ENCODE data around the gene CPNE4. TPM values are rescaled to one million over a fixed set of nuclear protein-coding genes. Genes with fewer than 3 reads are reported as not detected.

Gene CPNE4
- total and polyA plus RNA-seq, 2 donors (not counting 3 experiments of a cell fraction or from before 2014, with no cell fraction given), result not detected

DNA sequence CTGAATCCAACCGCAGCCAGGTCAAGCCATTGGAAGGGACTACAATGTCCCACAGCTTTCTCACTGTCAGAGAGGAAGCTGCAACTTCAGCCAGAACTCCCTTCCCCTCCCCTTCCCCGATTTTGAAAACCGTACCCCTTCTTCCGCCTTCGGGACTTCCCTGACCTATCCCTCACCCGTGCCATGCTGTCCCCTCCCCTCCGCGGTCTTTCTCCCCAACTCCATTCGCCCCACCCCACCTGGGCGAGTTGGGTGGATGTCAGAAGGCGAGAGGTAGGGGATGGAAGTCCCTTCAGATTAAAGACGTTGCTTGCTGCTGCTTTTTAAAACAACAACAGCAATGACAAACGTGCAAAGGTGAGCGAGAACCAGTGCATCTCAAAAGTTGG, 723 bp downstream of the CPNE4 start:
- TF ChIP-seq JUN (IDR thresholded peaks at IDR 0.05; ENCODE audit: borderline replicate concordance, insufficient read depth, insufficient read length, low read depth), result no peak
- TF ChIP-seq, protein P1, sequence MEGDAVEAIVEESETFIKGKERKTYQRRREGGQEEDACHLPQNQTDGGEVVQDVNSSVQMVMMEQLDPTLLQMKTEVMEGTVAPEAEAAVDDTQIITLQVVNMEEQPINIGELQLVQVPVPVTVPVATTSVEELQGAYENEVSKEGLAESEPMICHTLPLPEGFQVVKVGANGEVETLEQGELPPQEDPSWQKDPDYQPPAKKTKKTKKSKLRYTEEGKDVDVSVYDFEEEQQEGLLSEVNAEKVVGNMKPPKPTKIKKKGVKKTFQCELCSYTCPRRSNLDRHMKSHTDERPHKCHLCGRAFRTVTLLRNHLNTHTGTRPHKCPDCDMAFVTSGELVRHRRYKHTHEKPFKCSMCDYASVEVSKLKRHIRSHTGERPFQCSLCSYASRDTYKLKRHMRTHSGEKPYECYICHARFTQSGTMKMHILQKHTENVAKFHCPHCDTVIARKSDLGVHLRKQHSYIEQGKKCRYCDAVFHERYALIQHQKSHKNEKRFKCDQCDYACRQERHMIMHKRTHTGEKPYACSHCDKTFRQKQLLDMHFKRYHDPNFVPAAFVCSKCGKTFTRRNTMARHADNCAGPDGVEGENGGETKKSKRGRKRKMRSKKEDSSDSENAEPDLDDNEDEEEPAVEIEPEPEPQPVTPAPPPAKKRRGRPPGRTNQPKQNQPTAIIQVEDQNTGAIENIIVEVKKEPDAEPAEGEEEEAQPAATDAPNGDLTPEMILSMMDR (IDR thresholded peaks at IDR 0.05; ENCODE audit: extremely low read depth in 1 of 2, insufficient read depth in 1 of 2, low read depth in 1 of 2, low read length in 2 of 2), result no peak
- TF ChIP-seq, protein P2, sequence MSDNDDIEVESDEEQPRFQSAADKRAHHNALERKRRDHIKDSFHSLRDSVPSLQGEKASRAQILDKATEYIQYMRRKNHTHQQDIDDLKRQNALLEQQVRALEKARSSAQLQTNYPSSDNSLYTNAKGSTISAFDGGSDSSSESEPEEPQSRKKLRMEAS (IDR thresholded peaks at IDR 0.05; ENCODE audit: insufficient read depth, insufficient read length), result no peak
- TF ChIP-seq GATA2 (IDR thresholded peaks at IDR 0.05; ENCODE audit: insufficient read depth, insufficient read length, low read depth, low read length), result no peak
- no peak for TF ChIP-seq MYC (IDR thresholded peaks at IDR 0.05; ENCODE audit: low read depth, low read length)
- TF ChIP-seq EZH2 (IDR thresholded peaks at IDR 0.05; ENCODE audit: borderline replicate concordance, low read depth, low read length, severe bottlenecking), result no peak
- TF ChIP-seq POLR2A (IDR thresholded peaks at IDR 0.05; ENCODE audit: low read depth, low read length), result no peak
- TF ChIP-seq FOS (IDR thresholded peaks at IDR 0.05; ENCODE audit: borderline replicate concordance, insufficient read depth, low read length), result no peak
- TF ChIP-seq POLR2AphosphoS5 (IDR thresholded peaks at IDR 0.05; ENCODE audit: insufficient read depth, low read depth, low read length), result no peak
- POLR2A ChIA-PET, result no interaction called here

More for the DNA sequence above, 723 bp downstream of the CPNE4 start:
- dilution Hi-C loops (cut with MboI; ENCODE audit: extremely low pct_ligation_motif_present, low sequenced_read_pairs) (no loop called here), intact Hi-C loops (cut with micrococcal nuclease) (loop anchor here (2.0 kb wide), 1 partner anchor 101 kb away; no protein-coding TSS in a partner anchor)
- FAIRE-seq (no peak), DNase-seq (ENCODE audit: low read depth, low spot score) (no peak)
- Histone ChIP-seq H3K4me1 (ENCODE audit: control insufficient read depth, extremely low read depth, insufficient read depth, low read length) (no peaks in the 10 kb centered on the region), H4K20me1 (replicated peaks; ENCODE audit: control insufficient read depth, extremely low read depth, insufficient read depth, low read length) (peaks cover 2% of the 10 kb centered on the region), H3K36me3 (ENCODE audit: control insufficient read depth in 2 of 2, extremely low read depth in 1 of 2, insufficient read depth in 2 of 2, low read length in 2 of 2) (no peaks in the 10 kb centered on the region), H3K27ac (ENCODE audit: insufficient read depth, low read depth, low read length) (no peak overlapping the region), H3K4me2 (ENCODE audit: insufficient read depth, low read length) (no peak overlapping the region), H3K79me2 (ENCODE audit: control insufficient read depth, insufficient read depth, low read length) (no peaks in the 10 kb centered on the region), H2AFZ (ENCODE audit: low read depth, low read length) (no peak overlapping the region), H3K9ac (replicated peaks; ENCODE audit: extremely low read depth, insufficient read depth, low read length) (no peak overlapping the region), H3K9me3 (replicated peaks; ENCODE audit: control insufficient read depth, insufficient read depth, low read length) (no peaks in the 10 kb centered on the region), H3K4me3 (replicated peaks in 1 of 3; ENCODE audit: insufficient read depth in 1 of 3, low read depth in 1 of 3, low read length in 3 of 3) (no peak overlapping the region), H3K9me1 (replicated peaks; ENCODE audit: control insufficient read depth, extremely low read depth, insufficient read depth, low read length) (no peaks in the 10 kb centered on the region), H3K27me3 (ENCODE audit: control insufficient read depth in 2 of 2, insufficient read depth in 2 of 2, low read length in 2 of 2) (peaks cover 25 to 31% of the 10 kb centered on the region in 2 experiments)
- BruUV-seq (replicated peaks), result no TSS peak
- CTCF ChIA-PET, result interaction anchor here (1.1 to 1.7 kb wide), 12 partner anchors 20 to 1001 kb away, joined by 3 to 17 read pairs (median 7); no protein-coding TSS in a partner anchor

Data from endothelial cell of umbilical vein (primary cell).